NCI-H774 (cell line): ENCODE data around the gene INS.
"Not testable (repeated sequence)": the region's sequence is repeated elsewhere in the genome, so short reads cannot be mapped to it uniquely, and the experiment has no call there.

Source experiments
- DNase-seq: peaks from one replicate; lab custom pipeline; 2025; lab: John Stamatoyannopoulos, UW

Gene INS

DNA sequence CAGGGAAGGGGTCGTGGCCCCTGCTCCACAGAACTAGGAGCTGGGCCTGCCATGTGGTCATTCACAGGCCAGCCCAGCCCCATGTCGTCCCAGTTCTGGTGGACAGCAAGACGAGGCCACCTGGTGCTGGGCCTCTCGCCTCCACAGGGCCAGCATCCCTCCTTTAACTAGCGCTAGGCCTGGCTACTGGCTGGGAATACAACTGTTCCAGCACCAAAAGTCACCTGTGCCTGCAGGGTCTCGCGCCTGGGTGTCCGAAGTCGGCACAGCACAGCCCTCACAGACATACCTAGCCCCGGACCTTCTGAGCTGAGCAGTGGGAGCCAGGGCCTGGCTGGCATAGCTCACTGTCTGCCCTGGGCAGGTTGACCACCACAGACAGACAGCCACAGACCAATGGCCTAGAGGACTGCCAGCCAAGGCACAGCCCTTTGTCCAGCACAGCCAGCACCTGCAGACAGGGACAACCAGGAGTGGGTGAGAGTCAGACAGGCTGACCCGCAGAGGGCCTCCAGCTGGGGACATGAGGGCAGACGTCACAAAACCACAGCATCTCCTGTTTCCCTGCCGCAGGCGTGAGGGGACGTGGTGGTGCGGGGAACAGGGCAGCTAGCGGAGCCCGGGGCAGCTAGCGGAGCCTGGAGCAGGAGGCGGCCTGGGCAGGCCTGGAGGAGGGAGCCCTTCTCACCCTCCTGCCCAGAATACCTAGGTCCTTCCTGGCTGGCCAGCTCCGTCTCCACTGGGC, 37.8 kb upstream of the INS start:
- no peak for DNase-seq

DNA sequence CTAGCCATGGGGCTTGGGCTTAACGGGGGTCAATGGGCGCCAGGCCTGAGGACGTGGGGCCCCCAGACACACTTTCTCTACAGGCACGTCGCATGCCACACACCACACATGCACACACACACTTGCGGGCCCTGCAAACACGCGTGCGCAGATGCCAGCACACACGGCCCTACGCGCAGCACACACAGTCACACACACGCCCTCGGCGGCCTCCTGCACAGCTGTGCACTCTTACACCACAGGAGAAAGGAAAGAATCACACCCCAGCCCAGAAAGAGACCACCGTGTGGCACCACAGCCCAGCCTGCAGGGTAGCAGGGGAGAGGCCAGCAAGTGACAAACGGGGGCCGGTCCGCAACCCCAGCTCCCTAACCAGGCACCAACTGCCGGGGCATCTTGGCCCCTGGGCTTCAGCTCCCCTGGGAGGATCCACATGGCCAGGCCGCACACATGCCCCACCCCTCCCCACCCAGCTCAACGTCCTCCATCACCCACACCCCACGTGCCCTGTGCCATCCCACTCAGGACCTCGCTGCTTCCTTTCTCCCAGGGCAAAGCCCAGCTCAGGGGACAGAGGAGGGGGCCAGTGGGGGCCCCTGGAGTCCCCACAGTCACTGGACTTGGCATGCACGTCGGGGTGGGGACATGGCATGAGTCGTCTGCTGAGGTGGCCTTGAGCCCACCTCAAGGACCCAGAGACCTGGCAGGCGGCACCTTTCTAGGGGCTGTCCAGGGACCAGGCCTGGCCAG, 36.9 kb upstream of the INS start:
- no peak for DNase-seq

DNA sequence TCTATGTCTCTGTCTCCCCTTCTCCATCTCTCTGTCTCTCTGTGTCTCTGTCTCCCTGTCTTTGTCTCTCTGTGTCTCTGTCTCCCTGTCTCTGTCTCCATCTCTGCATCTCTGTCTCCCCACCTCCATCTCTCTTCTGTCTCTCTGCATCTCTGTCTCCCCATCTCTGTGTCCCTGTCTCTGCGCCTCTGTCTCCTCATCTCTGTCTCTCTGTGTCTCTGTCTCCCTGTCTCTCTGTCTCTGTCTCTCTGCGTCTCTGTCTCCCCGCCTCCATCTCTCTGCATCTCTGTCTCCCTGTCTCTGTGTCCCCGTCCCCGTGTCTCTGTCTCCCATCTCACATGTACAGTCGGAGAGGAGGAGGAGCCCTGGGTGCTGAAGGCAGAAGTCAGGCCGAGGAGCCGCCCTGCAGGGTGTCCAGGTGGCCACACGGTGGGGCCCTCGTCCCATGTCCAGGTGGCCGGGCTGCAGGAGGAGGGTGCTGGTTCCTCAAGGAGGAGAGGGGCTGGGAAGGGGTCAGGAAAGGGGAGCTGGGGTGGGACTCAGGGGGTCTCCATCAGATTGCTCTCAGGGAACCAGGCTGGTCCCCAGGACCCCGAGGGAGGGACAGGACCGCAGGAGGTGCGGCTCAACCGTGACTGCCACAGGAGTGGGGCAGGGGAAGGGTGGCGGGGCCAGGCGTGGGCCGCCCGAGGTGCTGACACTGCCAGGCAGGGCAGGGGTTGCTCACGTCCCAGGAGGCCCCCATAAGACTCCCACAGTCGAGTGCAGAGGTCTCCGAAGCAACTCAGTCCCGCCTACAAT, 36.2 kb upstream of the INS start:
- DNase-seq: peak; percentile 63

DNA sequence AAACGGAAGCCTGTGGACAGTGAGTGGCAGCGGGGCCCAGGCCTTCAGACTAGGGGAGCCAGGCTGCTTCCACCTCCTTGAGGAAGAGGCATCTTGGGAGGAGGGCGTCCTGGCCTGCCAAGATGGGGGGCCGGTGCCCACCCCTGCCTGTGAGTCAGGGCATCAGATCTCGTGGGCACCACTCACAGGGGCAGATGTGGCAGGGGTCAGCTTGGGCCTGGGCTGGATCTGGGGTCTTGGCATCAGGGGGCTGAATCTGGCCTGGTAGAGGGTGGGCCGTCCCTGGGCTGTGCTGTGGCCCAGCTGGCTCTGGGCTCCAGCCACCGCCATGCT, 34.7 kb upstream of the INS start:
- no peak for DNase-seq

DNA sequence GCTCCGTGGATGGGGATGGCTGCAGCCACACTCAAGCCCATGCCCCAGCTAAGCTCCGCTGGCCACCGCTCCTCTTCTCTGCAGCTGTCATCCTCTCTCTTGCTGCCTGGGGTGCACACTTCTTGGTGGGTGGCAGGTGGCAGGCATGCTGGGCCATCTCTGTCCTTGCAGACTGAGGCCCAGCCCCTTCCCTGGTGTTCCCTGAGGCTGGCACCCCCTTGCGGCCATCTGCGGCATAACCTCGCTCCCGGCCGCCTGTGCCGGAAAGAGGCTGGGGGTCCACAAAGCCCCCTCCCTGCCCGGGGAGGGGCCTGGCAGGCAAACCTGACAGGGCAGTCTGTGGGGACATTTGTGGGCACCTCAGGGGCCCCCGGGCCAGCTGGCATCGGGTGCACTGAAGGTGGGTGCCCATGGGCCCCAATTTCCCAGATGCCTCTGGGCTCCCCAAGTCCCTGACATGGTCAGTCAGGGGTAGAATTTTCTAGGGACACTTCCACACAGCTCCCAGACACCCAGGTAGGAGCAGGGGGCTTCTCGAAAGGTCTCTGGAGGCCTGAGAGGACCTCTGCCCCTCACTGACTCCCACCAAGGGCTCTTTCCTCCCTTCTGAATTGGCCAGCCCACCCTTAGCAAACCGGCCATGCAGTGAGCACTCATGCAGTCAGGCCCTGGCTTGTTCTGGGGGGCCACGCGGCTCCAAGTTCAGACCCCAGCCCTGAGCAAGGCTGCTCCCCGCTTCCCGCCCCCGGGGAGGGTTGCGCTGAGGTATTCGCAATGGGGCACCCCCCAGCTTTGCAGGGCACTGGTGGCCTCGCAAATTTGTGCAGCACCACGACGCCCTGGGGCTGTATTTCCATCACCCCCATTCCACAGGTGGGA, 34.1 kb upstream of the INS start:
- DNase-seq: no peak

DNA sequence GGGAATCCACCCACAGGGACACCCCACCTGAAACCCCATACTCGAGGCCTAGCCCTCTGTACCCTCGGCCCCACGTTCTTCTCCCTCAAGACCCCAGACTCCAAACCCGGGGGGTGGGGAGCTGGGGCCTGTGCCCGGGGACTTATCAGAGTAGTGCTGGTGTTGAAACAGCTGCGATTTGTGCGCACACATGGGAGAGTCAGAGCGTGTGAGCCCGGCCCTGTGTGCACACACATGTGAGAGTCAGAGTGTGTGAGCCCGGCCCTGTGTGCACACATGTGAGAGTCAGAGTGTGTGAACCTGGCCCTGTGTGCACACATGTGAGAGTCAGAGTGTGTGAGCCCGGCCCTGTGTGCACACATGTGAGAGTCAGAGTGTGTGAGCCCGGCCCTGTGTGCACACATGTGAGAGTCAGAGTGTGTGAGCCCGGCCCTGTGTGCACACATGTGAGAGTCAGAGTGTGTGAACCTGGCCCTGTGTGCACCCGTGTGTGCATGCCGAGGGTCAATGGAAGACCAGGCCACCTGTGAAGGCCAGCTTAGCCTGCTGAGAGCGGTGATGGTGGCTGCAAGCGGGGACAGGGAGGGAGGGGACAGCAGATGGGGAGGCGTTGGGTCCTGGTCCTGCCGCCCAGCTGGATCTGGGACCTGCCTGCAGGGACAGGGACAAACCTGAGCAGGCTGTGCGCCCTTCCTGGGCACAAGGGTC, 33.0 kb upstream of the INS start:
- not testable (repeated sequence) for DNase-seq

DNA sequence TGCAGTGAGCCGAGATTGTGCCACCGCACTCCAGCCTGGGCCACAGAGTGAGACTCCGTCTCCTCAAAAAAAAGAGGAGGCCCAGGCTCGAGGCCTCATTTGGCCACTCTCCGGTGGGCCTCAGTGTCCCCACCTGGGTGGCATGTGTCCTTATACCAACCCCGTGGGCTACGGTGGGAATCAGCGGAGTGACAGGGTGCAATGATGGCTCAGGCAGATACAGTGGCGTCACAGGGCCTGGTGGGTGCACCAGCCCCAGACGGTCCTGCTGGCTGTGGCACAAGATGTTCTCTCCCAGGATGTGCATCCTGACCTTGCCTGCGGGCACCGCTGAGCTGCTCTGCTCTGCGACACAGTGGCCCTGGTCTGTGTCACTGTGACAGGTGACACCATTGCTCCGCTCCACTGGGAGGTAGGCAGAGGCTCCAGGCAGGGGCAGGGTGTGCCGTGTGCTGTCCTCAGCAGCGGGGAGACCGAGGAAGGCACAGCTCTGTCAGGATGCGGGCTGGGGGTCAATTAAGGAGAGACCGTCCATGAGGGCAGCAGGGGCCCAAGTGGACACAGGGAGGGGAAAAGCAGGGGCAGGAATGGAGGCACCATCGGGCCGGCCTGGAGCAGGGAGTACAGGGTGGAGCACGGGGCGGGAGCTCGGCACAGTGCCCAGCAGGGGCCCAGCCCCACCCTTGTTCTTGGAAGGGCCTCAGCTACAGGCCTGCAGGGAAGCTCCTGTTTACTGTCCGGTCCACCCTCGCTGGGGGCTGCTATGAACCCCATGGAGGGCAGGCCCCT, 32.3 kb upstream of the INS start:
- no peak for DNase-seq

DNA sequence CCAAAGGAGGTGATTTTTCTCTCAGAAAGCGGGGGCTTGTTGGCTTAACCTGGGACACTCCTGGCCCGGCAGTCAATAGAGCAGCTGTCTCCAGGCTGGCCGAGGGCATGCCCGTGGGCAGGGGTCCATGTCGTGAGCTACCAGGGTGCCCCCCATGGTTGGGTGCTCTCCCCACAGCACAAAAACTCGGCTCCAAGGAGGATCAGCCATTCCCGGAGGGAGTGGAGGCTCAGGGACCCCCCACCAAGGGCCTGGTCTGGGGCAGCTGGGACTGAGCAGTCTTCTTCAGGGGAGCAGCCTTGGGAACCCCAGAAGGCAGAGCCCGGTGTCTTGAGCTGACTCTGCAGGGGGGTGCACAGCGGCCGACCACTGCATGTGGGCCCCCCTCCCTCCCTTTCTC, 31.4 kb upstream of the INS start:
- DNase-seq: no peak

DNA sequence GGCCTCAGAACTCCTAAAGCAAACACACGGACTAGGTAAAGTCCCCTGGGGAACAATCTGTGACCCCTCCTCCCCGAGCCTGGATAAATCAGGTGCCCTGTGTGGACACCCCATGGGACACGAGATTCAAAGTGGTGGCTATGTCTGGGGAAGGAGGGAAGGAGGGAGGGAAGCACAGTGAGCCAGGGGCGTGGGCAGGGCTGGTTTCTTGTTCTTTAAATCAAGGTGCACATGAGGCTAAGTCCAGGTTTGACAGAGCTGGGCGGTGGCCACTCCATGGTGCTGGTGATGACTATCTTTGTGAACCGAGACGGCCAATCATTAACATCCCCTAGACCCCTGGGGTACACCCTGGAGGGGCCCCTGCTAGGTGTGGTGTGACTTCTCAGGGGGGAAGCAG, 30.9 kb upstream of the INS start:
- no peak for DNase-seq

DNA sequence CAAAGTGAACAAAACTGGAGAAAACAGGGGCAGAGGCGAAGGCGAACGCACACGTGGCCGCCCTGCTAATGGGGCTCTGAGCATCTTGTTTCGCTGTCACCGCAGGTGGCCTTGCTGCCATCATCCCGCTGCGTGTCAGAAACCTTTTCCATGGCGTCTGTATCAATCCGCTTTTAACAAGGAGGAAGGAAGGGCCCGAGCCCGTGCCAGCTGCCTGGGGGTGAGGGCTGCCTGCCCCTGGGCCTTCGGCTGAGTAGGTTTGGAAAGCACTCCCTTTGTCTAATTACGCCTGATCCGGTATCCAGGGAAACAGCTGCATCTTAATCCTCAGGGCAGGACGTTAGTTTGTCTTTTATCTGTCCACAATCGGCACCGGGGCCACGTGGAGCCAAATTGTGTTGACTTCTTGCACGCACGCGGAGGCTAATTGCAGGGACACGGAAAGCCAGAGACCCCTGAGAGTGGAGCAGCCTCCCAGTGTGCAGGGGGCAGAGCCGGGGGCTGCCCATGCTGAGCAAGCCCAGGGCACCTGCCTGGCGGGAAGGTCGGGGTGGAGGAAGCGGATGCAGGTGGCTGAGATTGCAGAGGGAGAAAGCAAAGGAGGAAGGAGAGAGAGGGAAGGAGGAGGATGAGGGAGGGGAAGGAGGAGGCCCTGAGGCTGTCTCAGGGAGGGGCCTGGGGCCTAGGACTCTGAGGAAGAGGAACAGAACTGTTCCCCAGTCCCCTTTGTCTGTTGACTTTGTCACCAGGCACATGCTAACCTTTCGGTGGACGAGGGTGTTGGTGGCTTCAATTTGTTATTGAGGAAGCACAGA, 29.9 kb upstream of the INS start:
- no peak for DNase-seq

DNA sequence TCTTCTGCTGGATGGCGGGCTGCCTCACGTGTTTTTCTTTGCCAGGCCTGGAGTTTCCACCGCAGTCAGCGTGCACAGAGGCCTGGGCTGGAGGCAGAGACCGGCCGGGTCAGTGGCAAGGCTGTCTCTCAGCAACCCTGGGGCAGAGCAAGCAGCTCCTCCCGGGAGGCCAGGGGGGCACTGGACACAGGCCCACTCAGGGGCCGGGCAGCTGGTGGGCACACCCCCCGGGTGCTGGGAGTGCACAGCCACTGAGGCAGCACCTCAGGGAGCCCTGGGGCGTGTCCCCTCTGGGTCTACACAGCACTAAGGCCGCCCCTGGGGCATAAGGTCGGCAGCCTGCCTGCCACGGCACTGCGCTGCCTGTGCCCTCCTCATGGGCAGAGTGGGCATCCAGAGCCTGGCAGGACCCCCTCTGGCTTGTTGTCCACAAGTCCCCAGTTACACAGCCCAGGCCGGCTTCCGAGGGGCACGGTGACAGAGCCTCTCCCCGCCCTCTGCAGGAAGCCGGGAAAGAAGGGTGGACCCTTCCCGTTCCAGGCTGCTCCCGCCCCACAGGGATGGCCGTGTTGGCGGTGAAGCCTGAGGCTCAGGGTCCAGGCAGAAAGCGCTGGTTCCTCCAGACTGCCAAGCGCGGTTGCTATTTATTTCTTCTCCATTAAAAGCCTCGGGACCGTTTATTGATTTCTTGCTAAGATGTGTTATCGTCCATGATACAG, 29.1 kb upstream of the INS start:
- DNase-seq: no peak

DNA sequence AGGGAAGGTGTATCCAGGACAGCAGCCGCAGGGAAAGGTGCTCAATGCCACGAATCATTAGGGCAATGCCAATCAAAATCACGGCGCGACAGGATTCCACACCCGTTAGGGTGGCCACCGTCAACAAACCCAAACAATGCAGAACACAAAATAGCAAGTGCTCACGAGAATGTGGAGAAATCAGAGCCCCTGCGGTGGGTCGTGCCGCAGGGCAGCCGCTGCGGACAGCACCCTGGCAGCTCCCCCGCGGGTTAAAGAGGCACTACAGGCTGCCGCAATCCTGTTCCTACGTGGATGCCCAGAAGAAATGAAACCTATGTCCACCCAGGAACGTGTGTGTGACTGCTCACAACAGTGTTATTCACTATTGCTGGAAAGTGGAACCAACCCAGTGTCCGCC, 27.7 kb upstream of the INS start:
- DNase-seq: no peak

DNA sequence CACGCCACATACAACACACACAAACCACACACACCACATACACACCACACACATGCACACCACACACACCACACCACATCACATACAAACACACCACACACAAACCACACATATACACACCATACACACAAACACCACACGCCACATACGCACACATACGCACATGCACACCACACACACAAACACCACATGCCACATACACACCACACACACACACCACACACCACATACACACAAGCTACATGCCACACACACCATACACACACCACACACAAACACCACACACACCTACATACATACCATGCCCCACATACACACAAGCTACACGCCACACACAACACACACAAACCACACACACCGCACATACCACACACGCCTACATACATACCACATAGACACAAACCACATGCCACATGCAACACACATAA, 26.3 kb upstream of the INS start:
- DNase-seq: no peak

DNA sequence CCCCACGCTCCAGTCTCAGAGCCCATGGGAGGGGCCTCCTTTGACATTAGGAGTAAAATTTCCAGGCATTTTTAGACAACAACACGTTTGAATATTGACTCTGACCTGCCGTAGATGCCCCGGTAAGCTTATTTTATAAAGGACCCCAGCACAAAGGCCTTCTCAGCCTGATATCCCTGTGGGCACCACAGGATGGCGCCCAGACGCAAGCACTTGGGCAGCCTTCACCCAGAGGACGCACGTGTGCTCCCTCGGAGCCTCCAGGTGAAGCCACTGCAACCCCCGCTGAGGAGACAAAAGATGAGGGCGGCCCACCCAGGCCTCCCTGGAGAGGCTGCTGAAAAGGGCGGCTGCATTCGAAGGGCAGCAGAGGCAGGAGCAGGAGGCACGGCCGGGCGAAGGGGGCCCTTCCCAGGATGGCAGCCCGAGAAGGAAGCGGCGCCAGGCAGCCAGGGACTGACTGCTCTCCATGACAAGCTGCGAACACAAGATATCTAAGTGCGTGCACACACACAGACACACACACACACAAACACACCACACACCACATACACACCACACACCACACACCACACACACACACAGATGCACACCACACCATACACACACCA, 25.8 kb upstream of the INS start:
- peak; percentile 45 for DNase-seq

DNA sequence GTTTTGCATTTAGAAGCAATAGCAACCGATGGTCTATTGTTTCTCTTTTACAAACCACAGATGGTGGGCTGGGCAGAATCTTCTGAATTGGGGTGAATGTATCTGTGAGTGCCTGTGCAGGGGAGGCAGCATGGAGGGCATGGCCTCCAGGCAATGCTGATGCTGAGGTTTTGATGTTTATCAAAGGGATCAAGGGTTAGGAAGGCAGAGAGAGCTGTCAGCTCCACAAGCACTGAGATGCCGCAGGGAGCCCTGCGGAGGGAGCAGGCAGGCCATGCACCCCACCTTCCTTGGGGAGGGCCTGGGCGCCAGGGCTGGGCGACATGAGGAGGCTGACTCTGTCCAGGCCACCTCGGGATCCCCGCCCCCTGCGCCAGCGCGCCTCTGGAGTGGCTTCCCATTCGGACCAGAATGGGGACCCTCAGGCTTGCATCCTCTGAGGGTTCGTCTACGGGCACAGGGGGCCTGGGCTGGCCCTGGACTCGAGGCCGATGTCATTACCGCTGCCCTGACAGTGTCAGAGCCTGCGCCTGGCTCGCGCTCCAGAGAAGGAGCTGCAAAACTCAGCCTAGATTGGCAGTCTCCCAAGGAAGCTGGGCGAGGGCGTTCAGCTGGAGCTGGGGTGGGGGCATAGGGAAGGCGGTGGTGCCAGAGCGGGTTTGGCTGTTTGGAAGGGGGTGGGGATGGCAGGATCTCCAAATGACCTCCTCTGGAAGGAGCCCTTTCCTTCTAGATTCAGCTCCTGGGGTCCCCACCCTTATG, 24.5 kb upstream of the INS start:
- DNase-seq: no peak

DNA sequence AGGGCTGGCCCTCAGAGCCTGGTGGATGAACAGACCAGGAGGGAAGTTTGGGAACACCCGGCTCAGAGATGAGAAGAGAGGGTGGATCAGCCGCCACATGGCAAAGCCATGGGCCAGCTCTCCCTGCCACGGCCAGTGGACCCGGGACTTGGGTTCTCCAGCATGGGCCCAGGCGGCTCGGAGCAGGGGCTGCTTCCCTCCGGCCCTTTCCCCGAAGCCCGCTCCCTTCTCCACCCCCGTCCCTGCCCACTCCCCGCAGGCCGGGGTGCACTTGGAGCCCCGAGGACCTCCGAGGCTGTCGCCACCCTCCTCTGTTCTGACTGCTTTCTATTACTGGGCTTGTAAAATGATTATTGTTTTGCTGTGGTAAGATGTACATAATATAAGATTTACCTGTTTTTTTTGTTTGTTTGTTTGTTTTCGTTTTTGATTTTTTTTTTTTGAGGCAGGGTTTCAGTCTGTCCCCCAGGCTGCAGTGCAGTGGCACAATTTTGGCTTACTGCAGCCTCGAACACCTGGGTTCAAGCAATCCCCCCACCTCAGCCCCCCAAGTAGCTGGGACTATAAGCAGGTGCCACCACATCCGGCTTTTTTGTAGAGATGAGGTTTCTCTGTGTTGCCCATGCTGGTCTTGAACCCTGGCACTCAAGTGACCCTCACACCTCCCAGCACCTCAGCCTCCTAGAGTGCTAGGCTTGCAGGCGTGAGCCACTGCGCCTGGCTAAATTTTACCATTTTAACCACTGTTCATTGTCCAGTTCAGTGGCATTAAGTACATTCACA, 21.9 kb upstream of the INS start:
- no peak for DNase-seq

DNA sequence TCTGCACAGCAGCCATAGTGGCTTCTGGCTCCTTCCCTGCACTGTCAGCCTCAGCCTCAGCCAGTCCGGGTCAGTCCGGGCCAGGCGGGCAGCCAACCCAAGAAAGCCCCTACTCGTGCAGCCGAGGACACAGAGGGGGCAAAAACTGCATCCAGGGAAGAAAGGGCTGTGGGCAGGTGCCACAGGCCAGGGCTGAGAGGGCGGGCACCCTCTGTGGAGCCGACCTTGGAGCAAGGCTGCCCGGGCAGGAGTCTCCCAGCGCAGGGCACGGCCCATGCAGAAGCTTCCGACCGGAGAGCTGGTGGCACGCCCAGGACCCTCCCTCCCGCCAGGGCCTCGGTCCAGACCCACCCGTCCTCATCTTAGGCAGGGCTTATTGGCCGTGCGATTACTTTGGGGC, 21.1 kb upstream of the INS start:
- no peak for DNase-seq
